Heart left ventricle (tissue), 16 donors: ENCODE results near the gene TBC1D5. TPM values are rescaled to one million over a fixed set of nuclear protein-coding genes. Genes with fewer than 3 reads are reported as not detected.
"Not testable (repeated sequence)": the region's sequence is repeated elsewhere in the genome, so short reads cannot be mapped to it uniquely, and the experiment has no call there.

Experiments used
- ATAC-seq, 4 donors: fragments of 200-7000 bp; cut with Tn5 transposase; one replicate each; pipeline ENCODE4 v1.9.1; 2020 to 2022; ENCODE audit warnings: moderate library complexity in 4 of 4, mild to moderate bottlenecking in 3 of 4, moderate number of reproducible peaks in 1 of 4
- DNase-seq, 5 donors: peaks; one replicate each; pipeline ENCODE4 v3.0.0-alpha.2; 2020
- H3K27ac ChIP-seq, 12 donors: fragments of 200-600 bp; sonication (generic) in 4 of 12; one replicate each; pipeline versions ENCODE4 v1.5.0 to v1.8.0; 2016 to 2022; ENCODE audit warnings: mild to moderate bottlenecking in 2 of 12
- H3K27me3 ChIP-seq, 9 donors: fragments of 200-600 bp; sonication (generic) in 2 of 9; one replicate each; pipeline versions ENCODE4 v1.5.1 to v1.8.0; 2016 to 2022; ENCODE audit warnings: mild to moderate bottlenecking in 3 of 9
- H3K36me3 ChIP-seq, 9 donors: fragments of 200-600 bp; sonication (generic) in 2 of 9; one replicate each; pipeline versions ENCODE4 v1.5.0 to v1.8.0; 2018 to 2022; ENCODE audit warnings: mild to moderate bottlenecking in 2 of 9
- H3K4me1 ChIP-seq, 12 donors: fragments of 200-600 bp; sonication (generic) in 4 of 12; one replicate each; pipeline versions ENCODE4 v1.5.0 to v1.8.0; 2016 to 2022; ENCODE audit warnings: mild to moderate bottlenecking in 3 of 12
- H3K4me3 ChIP-seq, 12 donors: fragments of 200-600 bp; sonication (generic) in 4 of 12; one replicate each; pipeline versions ENCODE4 v1.5.0 to v1.8.0; 2017 to 2022; ENCODE audit warnings: mild to moderate bottlenecking in 9 of 12, moderate library complexity in 4 of 12
- H3K9me3 ChIP-seq, 12 donors: fragments of 200-600 bp; sonication (generic) in 4 of 12; one replicate each; pipeline versions ENCODE4 v1.5.0 to v1.8.0; 2016 to 2022; ENCODE audit warnings: mild to moderate bottlenecking in 1 of 12
- CTCF ChIP-seq, 12 donors: fragments of 200-600 bp; sonication (generic) in 4 of 12; IDR thresholded peaks; one replicate each; pipeline versions ENCODE4 v1.5.0 to v1.8.0; 2018 to 2022; ENCODE audit warnings: antibody characterized with exemption in 12 of 12, mild to moderate bottlenecking in 5 of 12
- POLR2A ChIP-seq, 2 donors: fragments of 450-650 bp; IDR thresholded peaks; one replicate each; pipeline ENCODE4 v1.6.1; 2017; ENCODE audit warnings: antibody characterized with exemption in 2 of 2, mild to moderate bottlenecking in 2 of 2, moderate library complexity in 2 of 2
- WGBS, 4 donors: extraction: QIAGEN DNeasy Blood & Tissue Kit in 2 of 4; methylation state at CpG; one replicate each; pipeline versions ENCODE4 v1.1.5 to v1.1.7; 2013 to 2018; 5-methylcytosine and 5-hydroxymethylcytosine counted together
- intact Hi-C, 10 donors: fragments of 100-400 bp; cut with DNase I; formaldehyde crosslinking; loops; one replicate each; pipeline versions ENCODE4 v1.11.1 to v1.14.2; 2022
- polyA plus RNA-seq, 2 donors: library from polyadenylated mRNA; stranded (reverse); fragments of 200-250 nt; gene quantifications; one replicate each; pipeline ENCODE4 v1.2.3, GENCODE V29; 2013
- total RNA-seq, 9 donors: library from RNA; depleted of rRNA in 2 of 9; stranded (reverse); fragments of >200 nt in 2 of 9; fragmentation: NEBNext Ultra II Directional in 3 of 9; extraction: Animal tissue kit (Norgen Biotek cat#: 25700) in 3 of 9; gene quantifications; one replicate each; pipeline versions ENCODE4 v1.1.0 to v1.2.4, GENCODE V29; 2016 to 2023
- donor health status: ischemic (EF 13 %, LVEDD 7.1; RV severe dilation, severe dysfunction).
- donor health status: healthy with polysubstance abuse.
- donor health status: DM: no; HTN: yes; CAD: no.
- donor health status: DM: no; HTN: no; CAD: no.
- donor health status: ischemic (EF 25% LVEDD 6.9; RV normal size, moderate dysfunction).
- donor health status: ischemic (EF 25% LVEDD 5.7; RV mildly dilated, moderate dysfunction).
- donor health status: healthy.
- donor health status: DM: yes; HTN: yes; CAD: no.
- donor health status: ischemic (EF 35%, LVEDD 5.7; RV mildly dilated, moderate dysfunction).
- donor health status: nonischemic (EF 11% LVEDD 7.7; RV severe dilation, severe dysfunction).
- donor health status: DM: yes; HTN: yes; CAD: no.
- donor health status: PGD.
- donor health status: ischemic (EF 29% LVEDD 5.4; RV normal size, mild dysfunction).
- donor health status: nonischemic (EF 23%, LVEDD 6.1; RV moderate dilation, normal function).

TBC1D5 gene
- total and polyA plus RNA-seq, 11 donors, result 5.8 to 48.3 (median 31.1) TPM

- H3K36me3 ChIP-seq, result peaks cover 0 to 42% (median 4%) of the 10 kb centered on the region in 9 donors
- 87 to 91% (median 89%) methylated on average over 6 of the region's 6 CpGs for WGBS, 4 donors
- H3K4me1 ChIP-seq, result peaks cover 0 to 3% (median 0%) of the 10 kb centered on the region in 12 donors
- H3K27ac ChIP-seq, result no peak overlapping the region
- no peak for DNase-seq
- intact Hi-C loops, result no loop called here
- H3K9me3 ChIP-seq, result peaks cover 0 to 14% (median 0%) of the 10 kb centered on the region in 12 donors
- TF ChIP-seq POLR2A (IDR thresholded peaks at IDR 0.05) (no peak), CTCF (IDR thresholded peaks at IDR 0.05) (no peak)
- no peak for ATAC-seq
- H3K27me3 ChIP-seq, result no peaks in the 10 kb centered on the region
- no peak overlapping the region for H3K4me3 ChIP-seq
These were observed 346.4 kb downstream of the TBC1D5 start for GRCh38 chr3:17396036-17396435.

- peaks cover 0 to 14% (median 0%) of the 10 kb centered on the region in 12 donors for H3K9me3 ChIP-seq
- H3K4me3 ChIP-seq, result no peak overlapping the region
- peaks cover 0 to 31% (median 10%) of the 10 kb centered on the region in 9 donors for H3K36me3 ChIP-seq
- peaks cover 0 to 3% (median 0%) of the 10 kb centered on the region in 12 donors for H3K4me1 ChIP-seq
- DNase-seq, result no peak
- intact Hi-C loops, result no loop called here
- H3K27me3 ChIP-seq, result no peaks in the 10 kb centered on the region
- 91 to 94% (median 93%) methylated on average over 5 of the region's 5 CpGs for WGBS, 4 donors
- TF ChIP-seq POLR2A (IDR thresholded peaks at IDR 0.05) (no peak), CTCF (IDR thresholded peaks at IDR 0.05) (no peak)
- ATAC-seq, result no peak
- H3K27ac ChIP-seq, result no peak overlapping the region
These were observed 347.8 kb downstream of the TBC1D5 start for GRCh38 chr3:17394541-17395155.

DNA sequence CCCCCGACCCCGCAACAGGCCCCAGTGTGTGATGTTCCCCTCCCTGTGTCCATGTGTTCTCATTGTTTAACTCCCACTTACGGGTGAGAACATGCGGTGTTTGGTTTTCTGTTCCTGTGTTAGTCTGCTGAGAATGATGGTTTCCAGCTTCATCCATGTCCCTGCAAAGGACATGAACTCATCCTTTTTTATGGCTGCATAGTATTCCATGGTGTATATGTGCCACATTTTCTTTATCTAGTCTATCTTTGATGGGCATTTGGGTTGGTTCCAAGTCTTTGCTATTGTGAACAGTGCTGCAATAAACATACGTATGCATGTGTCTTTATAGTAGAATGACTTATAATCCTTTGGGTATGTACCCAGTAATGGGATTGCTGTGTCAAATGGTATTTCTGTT is 349.9 kb downstream of the TBC1D5 start:
- H3K4me3 ChIP-seq, intact Hi-C loops, H3K27ac ChIP-seq, ATAC-seq, H3K27me3 ChIP-seq, DNase-seq, H3K4me1 ChIP-seq: not testable (repeated sequence)
- Histone ChIP-seq H3K36me3 (peaks cover 0 to 24% (median 12%) of the 10 kb centered on the region in 9 donors), H3K9me3 (peaks cover 0 to 14% (median 0%) of the 10 kb centered on the region in 12 donors)
- 95 to 99% (median 96%) methylated on average over 5 of the region's 5 CpGs for WGBS, 4 donors

DNA sequence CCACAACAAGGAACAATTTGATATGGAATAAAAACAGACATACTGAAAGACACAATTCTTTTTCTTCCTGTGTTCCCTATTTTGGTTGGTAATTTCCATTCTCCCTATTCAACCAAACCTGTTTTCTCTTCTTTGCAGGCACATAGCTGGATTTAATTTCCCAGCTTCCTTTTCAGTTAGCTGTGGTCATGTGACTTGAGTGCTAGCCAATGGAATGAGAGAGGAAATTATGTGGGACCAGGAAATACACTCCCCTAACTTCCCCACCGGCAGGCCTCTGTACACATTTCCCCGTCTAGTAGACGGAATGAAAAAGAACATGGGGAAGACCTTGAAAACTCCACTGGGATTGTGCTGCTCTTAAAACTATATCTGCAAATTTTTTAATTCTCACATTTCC is 351.6 kb downstream of the TBC1D5 start:
- TF ChIP-seq CTCF (IDR thresholded peaks at IDR 0.05) (no peak), POLR2A (IDR thresholded peaks at IDR 0.05) (no peak)
- H3K4me1 ChIP-seq, result no peaks in the 10 kb centered on the region
- H3K4me3 ChIP-seq, result no peak overlapping the region
- ATAC-seq, result no peak
- H3K9me3 ChIP-seq, result peaks cover 0 to 14% (median 0%) of the 10 kb centered on the region in 12 donors
- peaks cover 0 to 21% (median 6%) of the 10 kb centered on the region in 9 donors for H3K36me3 ChIP-seq
- WGBS, 4 donors, result 91 to 97% (median 94%) methylated on average over 3 of the region's 3 CpGs
- DNase-seq, result no peak
- no peak overlapping the region for H3K27ac ChIP-seq
- no peaks in the 10 kb centered on the region for H3K27me3 ChIP-seq
- intact Hi-C loops, result no loop called here

DNA sequence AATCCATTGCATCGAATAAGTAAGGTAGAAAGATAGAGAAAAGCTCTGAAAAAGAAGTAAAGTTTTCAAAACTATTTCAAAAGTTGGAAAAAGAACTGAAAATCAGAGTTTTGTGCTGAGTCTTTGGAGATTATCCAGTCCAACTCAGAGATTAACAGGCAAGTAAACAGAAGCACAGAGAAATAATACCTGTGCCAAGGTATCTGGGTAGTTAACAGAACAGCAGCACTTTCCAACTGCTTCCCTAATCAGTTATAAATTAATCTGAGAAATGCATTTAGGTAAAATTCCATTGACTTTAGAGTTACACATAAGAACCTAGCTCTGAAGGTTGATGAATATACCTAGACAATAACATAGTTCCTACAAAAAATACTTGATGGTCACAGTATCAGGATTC is 355.3 kb downstream of the TBC1D5 start:
- ATAC-seq (no peak), DNase-seq (no peak)
- intact Hi-C loops, result no loop called here
- Histone ChIP-seq H3K4me1 (no peaks in the 10 kb centered on the region), H3K27me3 (no peaks in the 10 kb centered on the region), H3K9me3 (no peaks in the 10 kb centered on the region), H3K27ac (no peak overlapping the region), H3K36me3 (peaks cover 0 to 26% (median 5%) of the 10 kb centered on the region in 9 donors), H3K4me3 (no peak overlapping the region)
- 96 to 98% (median 98%) methylated on average over 1 of the region's 1 CpG for WGBS, 4 donors
- TF ChIP-seq POLR2A (IDR thresholded peaks at IDR 0.05), result no peak
- no peak for TF ChIP-seq CTCF (IDR thresholded peaks at IDR 0.05)
